HEK293T (cell line): Measurements from ENCODE around the gene PTPRD.
"Not testable (repeated sequence)": the region's sequence is repeated elsewhere in the genome, so short reads cannot be mapped to it uniquely, and the experiment has no call there.

Experiments
- ARNT ChIP-seq: fragments of 450-650 bp; IDR thresholded peaks from 2 replicates; pipeline ENCODE4 v1.6.1; 2017; ENCODE audit warnings: mild to moderate bottlenecking
- BHLHE40 ChIP-seq: fragments of 450-650 bp; IDR thresholded peaks from 2 replicates; pipeline ENCODE4 v1.6.1; 2016; ENCODE audit warnings: mild to moderate bottlenecking, moderate library complexity, borderline replicate concordance
- ELF4 ChIP-seq: fragments of 450-650 bp; IDR thresholded peaks from 2 replicates; pipeline ENCODE4 v1.6.1; 2017; ENCODE audit warnings: antibody characterized with exemption
- FOXA1 ChIP-seq: fragments of 450-650 bp; IDR thresholded peaks from 2 replicates; pipeline ENCODE4 v1.6.1; 2016; ENCODE audit warnings: mild to moderate bottlenecking
- FOXM1 ChIP-seq: fragments of 450-650 bp; IDR thresholded peaks from 2 replicates; pipeline ENCODE4 v1.6.1; 2017; ENCODE audit warnings: mild to moderate bottlenecking, borderline replicate concordance
- HDGF ChIP-seq: fragments of 450-650 bp; IDR thresholded peaks from 2 replicates; pipeline ENCODE4 v1.6.1; 2017; ENCODE audit warnings: antibody characterized with exemption, borderline replicate concordance
- L3MBTL2 ChIP-seq: fragments of 450-650 bp; conservative IDR thresholded peaks from 2 replicates; pipeline ENCODE4 v1.6.1; 2016; ENCODE audit warnings: mild to moderate bottlenecking
- SP1 ChIP-seq: fragments of 450-650 bp; IDR thresholded peaks from 2 replicates; pipeline ENCODE4 v1.6.1; 2017
- SUZ12 ChIP-seq: fragments of 450-650 bp; IDR thresholded peaks from 2 replicates; pipeline ENCODE4 v1.6.1; 2016; ENCODE audit warnings: mild to moderate bottlenecking
- ZNF384 ChIP-seq: fragments of 450-650 bp; IDR thresholded peaks from 2 replicates; pipeline ENCODE4 v1.6.1; 2016

DNA sequence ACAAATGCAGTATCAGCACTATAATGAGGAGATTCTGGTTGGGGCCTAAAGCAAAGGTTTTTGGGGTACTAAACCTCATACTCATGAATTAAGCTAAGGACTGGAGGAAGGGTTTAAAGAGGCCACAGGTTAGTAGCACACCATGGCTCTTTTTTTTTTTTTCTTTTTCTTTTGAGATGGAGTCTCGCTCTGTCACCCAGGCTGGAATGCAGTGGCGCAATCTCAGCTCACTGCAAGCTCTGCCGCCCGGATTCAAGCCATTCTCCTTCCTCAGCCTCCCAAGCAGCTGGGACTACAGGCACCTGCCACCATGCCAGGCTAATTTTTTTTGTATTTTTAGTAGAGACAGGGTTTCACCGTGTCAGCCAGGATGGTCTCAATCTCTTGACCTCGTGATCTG lies 1515.5 kb downstream of the PTPRD start:
- TF ChIP-seq ZNF384, SP1, ARNT, FOXM1, SUZ12, ELF4, FOXA1, HDGF, L3MBTL2, BHLHE40: not testable (repeated sequence)
